T-helper 2 cell treated with Interferon-gamma antibody and Interleukin-4, amounts not matched to agents 100 ng/mL and 5 ng/mL, for 36 hours (primary cell): ENCODE measurements around the gene LRRFIP2. TPM values are rescaled to one million over a fixed set of nuclear protein-coding genes. Genes with fewer than 3 reads are reported as not detected.
"Not testable (repeated sequence)": the region's sequence is repeated elsewhere in the genome, so short reads cannot be mapped to it uniquely, and the experiment has no call there.

Source experiments
- intact Hi-C: fragments of 100-400 bp; cut with micrococcal nuclease; formaldehyde crosslinking; loops from one replicate; pipeline ENCODE4 v1.15.1; 2023
- total RNA-seq: library from RNA; stranded (reverse); gene quantifications from 2 replicates; pipeline ENCODE4 v1.2.3, GENCODE V29; 2022

The LRRFIP2 gene
- total RNA-seq, 1 donor from 2014 or later, result 31.9 TPM

- intact Hi-C loops, result no loop called here
Observed at GRCh38 chr3:37145611-37146010, 28.8 kb downstream of the LRRFIP2 start.

GRCh38 chr3:37144806-37145205 is 29.6 kb downstream of the LRRFIP2 start:
- intact Hi-C loops, result no loop called here

DNA sequence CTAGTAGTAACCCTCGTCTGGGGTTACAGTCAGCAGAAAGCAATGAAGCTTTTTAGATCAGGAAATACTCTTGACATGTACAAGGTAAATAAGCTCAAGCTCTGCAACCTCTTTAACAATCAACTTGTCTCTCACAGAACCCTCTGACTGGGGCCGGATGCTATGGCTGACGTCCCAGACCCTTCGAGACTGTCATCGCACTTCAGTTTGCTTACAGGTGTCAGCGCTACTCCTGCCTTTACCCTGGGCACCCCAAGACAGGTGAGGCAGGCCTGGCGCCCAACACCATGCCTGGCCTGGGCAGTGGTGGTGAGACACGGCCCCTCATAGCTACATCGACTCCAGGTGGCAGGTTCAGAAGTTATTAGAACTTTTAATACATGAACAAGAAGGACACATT is 30.6 kb downstream of the LRRFIP2 start:
- intact Hi-C loops, result no loop called here

- intact Hi-C loops, result no loop called here
Observed at GRCh38 chr3:37141676-37142075, 32.7 kb downstream of the LRRFIP2 start.

DNA sequence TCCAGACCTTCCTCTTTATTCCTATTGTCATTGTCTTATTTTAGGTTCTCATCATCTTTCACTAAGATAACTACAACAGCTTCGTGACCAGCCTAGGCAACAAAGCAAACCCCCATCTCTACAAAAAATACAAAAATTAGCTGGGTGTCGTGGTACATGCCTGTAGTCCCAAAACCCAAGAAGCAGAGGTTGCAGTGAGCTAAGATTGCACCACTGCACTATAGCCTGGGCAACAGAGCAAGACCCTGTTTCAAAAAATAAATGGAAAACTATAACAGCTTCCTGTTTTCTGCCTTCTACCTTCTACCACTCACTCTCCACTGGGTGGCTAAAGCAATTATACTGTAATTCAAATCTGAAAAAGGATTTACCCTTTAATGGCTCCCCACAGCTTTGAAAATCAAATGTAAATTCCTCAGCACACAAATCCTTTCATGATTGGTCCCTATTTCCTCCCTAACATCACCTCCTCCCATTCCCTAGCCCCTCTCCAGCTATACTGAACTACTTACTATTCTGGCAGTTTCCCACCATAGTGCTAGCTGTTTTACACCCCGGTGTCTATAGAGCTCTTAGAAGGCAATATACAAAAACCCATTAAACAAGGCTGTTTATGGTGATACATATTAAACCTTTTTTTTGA is 33.4 kb downstream of the LRRFIP2 start:
- intact Hi-C loops, result no loop called here

GRCh38 chr3:37139567-37140052 is 34.8 kb downstream of the LRRFIP2 start:
- intact Hi-C loops, result no loop called here

DNA sequence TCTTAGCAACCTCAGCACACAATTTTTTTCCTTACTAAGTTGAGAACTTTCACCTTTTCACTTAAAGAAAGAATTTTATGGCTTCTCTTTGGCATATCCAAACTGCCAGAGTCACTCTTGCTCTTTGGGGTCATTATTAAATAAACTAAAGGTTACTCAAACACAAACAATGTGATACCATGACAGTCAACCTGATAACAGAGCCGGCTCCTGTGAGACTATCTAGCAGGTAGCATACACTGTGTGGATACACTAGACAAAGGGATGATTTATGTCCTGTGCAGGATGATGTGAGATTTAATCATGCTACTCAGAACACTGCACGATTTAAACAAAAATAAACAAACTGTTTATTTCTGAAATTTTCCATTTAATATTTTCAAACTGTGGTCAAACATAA is 35.6 kb downstream of the LRRFIP2 start:
- intact Hi-C loops, result no loop called here

GRCh38 chr3:37137516-37137915 is 36.9 kb downstream of the LRRFIP2 start:
- intact Hi-C loops, result no loop called here

GRCh38 chr3:37136067-37136466 is 38.3 kb downstream of the LRRFIP2 start:
- intact Hi-C loops, result no loop called here

- intact Hi-C loops, result no loop called here
Observed at GRCh38 chr3:37135561-37135960, 38.8 kb downstream of the LRRFIP2 start.

DNA sequence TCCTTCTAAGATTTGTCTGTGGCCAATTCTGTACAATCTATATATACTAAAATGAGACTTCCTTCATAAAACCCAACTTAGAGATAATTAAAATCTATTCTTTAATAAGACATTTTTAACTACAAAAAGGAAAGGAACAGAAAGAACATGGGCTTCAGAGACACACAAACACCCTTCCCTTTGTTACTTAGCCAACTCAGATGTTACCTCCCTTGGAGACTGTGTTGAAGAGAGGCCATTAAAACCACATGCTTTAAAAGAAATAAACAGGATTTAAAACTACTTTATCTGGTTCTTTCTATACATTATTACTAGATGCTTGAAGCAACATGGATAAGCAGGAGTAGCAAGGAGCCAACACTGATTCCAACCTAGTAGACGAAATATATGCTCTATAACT is 42.0 kb downstream of the LRRFIP2 start:
- intact Hi-C loops, result no loop called here

DNA sequence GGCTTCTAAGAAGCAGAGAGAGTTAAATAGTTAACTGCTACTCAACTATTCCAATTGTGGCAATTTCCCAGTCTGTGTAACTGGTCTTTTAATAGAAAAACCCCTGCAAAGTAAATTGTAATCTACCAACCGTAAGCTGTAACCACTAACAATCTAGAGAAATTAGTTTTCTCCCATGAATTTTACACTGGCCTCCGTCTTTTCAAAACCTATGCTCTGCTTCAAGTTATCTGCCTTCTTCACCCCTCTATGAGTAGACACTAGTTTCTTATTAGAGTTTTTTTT is 42.6 kb downstream of the LRRFIP2 start:
- intact Hi-C loops, result no loop called here

- intact Hi-C loops, result no loop called here
Observed at GRCh38 chr3:37130984-37131859, 43.2 kb downstream of the LRRFIP2 start.

DNA sequence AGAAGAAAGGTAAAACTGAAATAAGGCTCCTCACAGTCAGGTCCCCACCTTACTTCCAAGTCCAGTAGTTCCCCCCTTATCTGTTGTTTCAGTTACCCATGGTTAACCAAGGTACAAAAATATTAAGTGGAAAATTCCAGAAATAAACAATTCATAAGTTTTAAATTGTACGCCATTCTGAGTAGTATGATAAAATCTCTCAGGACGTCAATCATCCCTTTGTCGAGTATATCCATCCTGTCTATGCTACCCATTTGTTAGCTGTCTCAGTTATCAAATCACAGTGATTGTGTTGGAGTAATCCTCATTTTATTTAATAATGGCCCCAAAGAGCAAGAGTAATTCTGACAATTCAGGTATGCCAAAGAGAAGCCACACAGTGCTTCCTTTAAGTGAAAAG is 43.9 kb downstream of the LRRFIP2 start:
- intact Hi-C loops, result no loop called here

DNA sequence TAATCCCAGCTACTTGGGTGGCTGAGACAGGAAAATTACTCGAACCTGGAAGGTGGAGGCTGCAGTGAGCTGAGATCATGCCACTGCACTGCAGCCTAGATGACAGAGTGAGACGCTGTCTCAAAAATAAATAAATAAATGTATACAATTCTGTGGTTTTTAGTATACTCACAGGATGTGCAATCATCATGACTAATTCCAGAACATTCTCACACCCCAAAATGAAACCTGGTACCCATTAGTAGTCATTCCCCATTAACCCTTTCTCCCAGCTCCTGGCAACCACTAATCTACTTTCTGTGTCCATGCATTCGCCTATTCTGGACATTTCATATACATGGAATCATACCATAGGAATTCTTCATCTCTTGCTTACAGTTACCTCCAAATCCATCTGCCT is 44.5 kb downstream of the LRRFIP2 start:
- intact Hi-C loops, result no loop called here

- intact Hi-C loops, result no loop called here
Observed at GRCh38 chr3:37127340-37127739, 47.0 kb downstream of the LRRFIP2 start.

- intact Hi-C loops, result no loop called here
Observed at GRCh38 chr3:37126856-37127255, 47.5 kb downstream of the LRRFIP2 start.

GRCh38 chr3:37125195-37126073 is 48.9 kb downstream of the LRRFIP2 start:
- intact Hi-C loops, result no loop called here

DNA sequence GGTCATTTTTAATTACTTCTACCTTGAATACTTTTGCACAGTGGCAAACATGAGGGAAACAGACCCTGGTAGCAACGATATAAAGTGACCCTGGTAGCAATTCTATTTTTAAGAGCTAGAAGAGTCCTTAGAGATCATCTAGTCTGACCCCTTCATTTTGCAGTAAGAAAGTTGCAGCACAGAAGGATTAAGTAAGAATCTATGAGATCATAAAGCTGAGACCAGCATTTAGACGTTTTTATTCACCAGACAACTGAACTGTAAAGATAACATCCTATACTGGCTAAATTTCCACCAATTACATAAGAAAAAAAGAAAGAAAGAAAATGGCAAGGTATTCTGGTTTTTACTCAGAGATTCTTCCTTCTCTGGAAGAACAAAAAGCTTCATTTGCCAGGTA is 49.9 kb downstream of the LRRFIP2 start:
- intact Hi-C loops, result no loop called here

- intact Hi-C loops, result no loop called here
Observed at GRCh38 chr3:37123292-37123691, 51.1 kb downstream of the LRRFIP2 start.

- intact Hi-C loops, result not testable (repeated sequence)
Observed at GRCh38 chr3:37122069-37122468, 52.3 kb downstream of the LRRFIP2 start.

- intact Hi-C loops, result no loop called here
Observed at GRCh38 chr3:37118163-37118562, 56.2 kb downstream of the LRRFIP2 start.
